ENCODE results near the gene S100A14.
"Not testable (repeated sequence)": the region's sequence is repeated elsewhere in the genome, so short reads cannot be mapped to it uniquely, and the experiment has no call there.

Gene S100A14

DNA sequence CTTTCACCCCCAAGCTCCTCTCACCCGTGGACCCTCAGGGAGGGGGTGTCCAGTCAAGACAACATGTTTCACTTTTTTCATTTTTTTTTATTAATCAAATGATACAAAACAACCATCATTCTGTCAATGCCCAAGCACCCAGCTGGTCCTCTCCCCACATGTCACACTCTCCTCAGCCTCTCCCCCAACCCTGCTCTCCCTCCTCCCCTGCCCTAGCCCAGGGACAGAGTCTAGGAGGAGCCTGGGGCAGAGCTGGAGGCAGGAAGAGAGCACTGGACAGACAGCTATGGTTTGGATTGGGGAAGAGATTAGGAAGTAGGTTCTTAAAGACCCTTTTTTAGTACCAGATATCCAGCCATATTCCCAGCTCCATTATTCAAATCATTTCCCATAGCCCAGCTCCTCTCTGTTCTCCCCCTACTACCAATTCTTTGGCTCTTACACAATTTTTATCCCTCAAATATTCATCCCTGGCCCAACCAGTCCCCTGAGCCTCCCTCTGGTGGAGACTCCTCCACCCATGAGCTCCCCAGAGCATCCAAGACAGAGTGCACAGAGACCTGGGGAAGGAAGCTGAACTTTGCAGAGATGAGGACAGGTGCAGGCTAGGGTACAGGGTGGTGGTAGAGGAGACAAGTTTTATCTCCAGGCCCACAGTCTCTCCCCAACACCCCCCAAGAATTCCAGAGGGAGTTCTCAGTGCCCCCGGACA is 1.8 kb downstream of the S100A14 start:
- FAIRE-seq, result no peak

GRCh38 chr1:153613406-153613805 is 2.7 kb downstream of the S100A14 start:
- FAIRE-seq, result no peak

DNA sequence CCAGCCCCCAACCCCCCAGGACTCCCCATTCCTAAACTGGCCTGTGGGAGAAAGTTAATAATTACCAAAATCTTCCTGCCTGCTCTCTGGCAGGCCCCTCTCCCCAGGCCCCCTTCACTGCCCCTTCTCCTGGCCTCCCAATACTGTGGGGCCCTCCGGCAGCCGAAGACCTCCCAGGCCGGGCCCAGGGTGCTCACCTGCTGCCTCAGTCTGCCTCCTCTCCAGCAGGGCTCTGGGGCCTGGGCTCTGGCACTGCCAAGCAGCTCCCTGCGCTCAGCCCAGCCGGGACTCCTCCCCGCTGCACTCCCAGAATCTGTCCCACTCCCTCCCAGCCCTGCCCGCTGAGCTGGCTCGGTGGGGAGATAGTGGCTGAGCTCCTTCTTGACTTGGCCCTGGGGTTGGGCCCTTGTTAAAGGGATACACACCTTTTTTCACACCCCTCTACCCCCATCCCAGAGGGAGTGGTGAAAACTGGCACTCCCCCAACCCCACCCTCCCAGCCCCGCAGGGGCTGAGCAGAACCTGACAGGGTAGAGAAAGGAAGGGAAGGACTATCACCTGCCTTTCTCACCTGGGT is 3.3 kb downstream of the S100A14 start, which contains the start of gene S100A16:
Gene S100A16 (minus strand): TSS at position 383 of the 577 bp plus-strand sequence. CDS start 4,986 bp downstream, outside the sequence.
- FAIRE-seq, result no peak

GRCh38 chr1:153612111-153612754 is 3.9 kb downstream of the S100A14 start:
- no peak for FAIRE-seq

- FAIRE-seq, result no peak
Measured at GRCh38 chr1:153611356-153611755, 4.8 kb downstream of the S100A14 start.

DNA sequence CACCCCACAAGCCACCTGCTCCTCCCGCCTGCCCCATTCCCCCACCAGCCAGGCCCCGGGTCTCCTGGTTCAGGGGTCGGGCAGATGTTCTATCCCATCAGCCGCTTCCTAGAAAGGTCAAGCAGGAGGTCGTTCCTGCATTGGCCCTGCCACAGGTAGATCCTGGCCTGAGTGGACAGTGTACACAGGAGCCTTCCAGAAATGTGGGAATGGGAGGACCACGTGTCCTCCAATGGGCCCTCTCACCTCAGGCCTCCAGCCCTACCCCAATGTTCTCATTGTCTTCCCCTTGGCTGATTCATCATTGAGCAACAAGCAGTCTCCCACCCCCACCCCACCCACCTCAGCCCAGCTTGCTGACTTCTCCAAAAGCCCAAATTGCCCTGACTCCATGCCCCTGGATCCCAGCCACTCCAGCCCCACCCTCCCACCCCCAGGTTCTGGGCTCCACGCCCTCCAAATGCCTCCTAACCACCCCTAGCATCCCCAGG is 5.3 kb downstream of the S100A14 start:
- FAIRE-seq, result no peak

DNA sequence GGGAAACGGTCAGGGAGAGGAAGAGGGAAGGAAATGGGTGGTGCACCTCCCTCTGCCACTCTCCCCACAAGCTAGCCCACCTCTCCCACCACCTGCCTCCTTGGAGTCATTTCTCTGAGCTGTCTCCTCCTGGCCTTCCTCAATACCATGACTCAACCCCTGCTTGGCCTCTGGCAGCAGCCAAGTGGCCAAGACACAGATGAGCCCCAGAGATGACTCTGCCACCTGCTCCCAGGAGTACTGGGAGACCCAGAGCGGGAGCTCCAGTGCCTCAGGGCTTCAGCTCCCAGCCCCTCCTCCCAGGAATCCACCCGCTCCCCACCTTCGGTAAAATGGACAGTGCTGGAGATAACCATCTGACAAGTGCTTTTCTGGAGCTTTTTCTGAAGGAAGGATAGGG is 5.8 kb downstream of the S100A14 start:
- no peak for FAIRE-seq

- no peak for FAIRE-seq
Measured at GRCh38 chr1:153609585-153609907, 6.6 kb downstream of the S100A14 start.

DNA sequence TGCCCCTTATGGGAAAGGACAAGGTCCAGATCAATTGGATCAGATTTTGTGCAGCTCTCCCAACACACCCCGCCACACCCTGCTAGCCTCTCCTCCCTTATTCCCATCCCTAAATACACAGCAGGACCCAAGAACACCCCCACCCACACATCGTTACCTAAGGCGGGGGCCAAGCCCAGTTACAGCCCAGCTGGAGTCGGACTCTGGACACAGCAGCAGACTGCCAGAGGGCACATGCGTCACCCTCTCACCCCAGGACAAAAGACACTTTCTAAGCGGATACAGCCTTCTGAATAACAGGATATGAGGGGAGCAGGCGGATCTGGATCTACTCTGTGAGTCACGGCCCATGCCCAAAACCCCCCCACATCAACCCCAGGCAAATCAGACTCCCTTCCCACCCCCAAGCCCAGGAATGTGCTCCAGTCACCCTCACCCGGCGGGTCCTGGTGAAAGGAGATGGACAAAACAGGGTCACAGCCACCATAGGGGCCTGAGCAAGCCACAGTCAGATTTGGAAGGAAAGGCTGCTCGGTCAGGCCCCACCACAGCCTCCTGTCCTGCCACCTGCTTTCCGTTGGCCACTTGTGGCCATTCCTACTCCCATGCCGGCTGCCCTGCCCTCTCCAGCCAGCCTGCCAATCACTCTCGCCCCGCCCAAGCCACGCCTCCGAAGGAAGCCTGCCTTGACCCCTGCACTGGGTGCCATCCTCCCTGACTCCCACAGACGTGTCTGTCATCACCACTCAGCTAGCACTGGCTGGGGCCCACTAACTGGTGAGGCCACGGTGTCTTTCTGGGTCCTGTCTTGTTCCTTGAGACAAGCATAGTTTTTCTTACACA is 7.2 kb downstream of the S100A14 start:
- FAIRE-seq, result no peak

DNA sequence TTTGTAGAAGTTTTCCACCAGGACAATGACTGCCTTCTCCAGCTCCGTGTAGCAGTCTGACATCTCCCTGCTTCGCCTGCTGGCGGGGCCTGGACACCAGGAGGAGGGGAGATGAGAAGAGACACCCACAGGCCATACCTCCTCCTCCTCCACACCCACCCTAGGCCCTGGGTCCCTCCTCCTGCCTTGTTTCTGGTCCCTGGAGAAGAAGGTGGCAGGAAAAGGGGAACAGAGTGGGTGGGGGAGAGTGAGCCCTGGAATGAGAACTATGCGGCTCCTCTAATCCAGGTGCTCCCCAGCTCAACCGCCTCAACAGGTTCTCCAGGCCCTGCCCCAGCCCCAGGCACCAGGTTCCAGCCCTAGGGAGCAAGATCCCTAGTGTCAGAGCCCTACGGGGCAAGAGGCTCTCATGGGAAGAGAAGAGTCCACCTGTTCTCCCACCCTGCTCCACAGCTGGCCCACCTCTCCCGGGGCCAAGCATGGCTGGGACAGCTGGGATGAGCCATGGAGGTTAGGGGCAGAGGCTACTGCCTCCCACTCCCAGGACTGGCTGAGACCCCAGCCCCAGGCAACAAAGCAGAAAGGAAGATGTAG is 7.9 kb downstream of the S100A14 start:
- FAIRE-seq, result no peak

- no peak for FAIRE-seq
Measured at GRCh38 chr1:153607381-153607780, 8.7 kb downstream of the S100A14 start.

DNA sequence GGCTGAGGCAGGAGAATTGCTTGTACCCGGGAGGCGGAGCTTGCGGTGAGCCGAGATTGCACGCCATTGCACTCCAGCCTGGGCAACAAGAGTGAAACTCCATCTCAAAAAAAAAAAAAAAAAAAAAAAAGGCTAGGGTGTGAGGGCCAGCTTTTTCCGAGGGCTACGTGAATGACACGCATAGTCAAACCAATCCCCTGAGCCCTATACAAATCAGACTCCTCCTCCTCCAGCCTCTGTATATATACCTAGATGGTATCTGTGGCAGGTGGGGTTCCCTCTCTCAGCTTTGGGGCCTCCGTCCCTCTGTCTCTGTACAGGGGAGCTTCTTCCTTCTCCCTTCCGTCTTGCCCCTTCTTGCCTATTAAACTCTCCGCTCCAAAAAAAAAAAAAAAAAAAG is 9.9 kb downstream of the S100A14 start:
- FAIRE-seq, result no peak

DNA sequence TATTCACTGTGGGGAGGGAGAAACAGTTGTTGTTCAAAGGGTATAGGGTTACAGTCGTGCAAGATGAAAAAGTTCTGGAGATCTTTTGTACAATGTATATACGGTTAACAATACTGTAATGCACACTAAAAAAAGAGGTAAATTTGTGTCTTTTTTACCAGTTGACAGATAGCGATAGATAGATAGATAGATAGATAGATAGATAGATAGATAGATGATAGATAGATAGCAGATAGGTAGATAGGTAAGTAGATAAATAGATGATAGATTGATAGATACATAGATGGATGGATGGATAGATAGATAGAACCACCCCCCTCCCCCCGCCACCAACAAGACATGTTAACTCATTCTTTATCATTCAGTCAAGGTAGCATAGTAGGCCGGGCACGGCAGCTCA is 13.4 kb downstream of the S100A14 start:
- FAIRE-seq, result no peak

DNA sequence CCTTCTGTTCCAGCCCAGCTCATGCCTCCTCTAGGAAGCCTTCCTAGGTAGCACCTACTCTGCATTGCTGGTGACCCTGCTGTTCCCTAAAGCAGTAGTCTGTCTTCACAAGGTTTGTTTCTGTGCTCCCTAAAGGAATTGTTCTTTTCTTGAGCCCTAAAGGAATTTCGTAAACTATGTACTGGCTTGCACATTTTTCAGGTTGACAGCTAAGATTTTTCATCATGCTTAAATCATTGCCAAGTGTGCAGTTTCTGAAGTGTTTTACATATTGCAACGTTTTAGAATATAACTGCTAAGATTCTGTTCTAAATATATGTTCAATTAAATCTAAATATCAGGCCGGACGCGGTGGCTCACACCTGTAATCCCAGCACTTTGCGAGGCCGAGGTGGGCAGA is 16.3 kb downstream of the S100A14 start:
- no peak for FAIRE-seq

DNA sequence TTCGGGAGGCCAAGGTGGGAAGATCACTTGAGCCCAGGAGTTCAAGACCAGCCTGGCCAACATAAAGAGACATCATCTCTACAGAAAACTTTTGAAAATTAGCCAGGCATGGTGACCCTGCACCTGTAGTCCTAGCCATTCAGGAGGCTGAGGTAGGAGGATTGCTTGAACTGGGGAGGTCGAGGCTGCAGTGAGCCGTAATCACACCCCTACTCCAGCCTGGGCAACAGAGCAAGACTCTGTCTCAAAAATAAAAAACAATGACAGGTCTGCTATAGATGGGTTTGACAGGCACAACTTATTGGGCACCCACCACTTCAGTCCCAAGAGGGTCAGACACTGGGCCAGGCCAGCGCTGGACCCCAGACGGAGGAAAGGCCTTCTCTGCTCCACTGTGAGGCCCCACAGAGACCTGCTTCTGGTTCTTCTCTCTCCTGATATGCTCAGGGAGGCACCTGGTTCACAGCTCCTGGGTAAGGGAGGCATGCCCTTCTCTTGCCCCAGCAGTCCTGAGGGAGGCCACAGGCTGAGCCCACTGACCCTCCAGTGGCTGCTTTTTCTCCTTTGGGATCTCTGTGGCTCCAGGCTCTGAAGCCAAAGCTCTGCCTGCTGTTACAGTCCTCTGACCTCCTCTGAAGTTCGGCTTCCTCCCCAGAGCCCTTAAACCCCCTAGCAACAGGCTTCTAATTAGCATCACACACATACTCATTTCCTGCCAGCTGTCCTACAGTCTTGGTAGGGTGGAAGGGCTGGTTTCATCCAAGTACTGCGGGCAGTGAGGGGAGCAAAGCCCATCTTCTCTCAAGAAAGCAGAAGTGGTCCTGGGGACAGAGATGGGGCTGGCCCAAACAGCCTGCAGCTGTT is 17.6 kb downstream of the S100A14 start:
- no peak for FAIRE-seq

GRCh38 chr1:153597206-153597605 is 18.9 kb downstream of the S100A14 start:
- no peak for FAIRE-seq

DNA sequence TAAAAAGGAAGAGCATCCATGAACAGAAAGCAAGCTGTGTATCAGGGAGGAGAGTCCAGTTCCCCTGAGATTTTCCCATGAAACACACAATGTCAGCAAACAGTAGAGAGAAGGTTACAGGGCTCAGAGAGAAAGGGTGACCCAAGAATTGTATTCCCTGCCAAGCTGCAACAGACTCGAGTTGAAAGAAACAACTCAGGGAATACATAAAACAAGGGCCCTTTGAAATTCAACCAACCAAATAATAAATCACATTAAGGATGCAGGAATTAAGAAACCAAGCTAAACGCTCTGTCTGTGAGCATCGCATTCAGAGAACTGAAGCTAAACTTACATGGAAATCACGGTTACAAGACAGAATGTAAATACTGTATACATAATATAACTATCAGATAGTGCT is 23.4 kb downstream of the S100A14 start:
- FAIRE-seq, result peak; percentile 91

DNA sequence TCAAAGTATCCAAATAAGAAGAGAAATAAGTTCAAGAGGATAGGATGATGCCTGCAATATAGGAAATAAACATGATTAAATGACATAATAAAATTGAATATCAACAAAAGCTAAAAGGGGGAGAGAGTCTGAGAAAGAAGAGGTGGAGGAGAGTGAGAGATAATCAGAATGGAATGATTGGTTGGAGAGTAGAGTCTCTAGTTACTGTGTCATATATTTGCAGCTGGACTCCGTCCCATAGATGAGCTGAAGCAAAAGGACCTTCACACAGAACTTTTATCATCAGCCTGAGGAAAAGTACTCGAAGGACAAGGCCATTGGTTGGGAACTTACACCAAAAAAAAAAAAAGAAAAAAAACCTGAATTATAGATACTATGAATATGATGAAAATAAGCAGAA is 27.6 kb downstream of the S100A14 start:
- peak; percentile 82 for FAIRE-seq

DNA sequence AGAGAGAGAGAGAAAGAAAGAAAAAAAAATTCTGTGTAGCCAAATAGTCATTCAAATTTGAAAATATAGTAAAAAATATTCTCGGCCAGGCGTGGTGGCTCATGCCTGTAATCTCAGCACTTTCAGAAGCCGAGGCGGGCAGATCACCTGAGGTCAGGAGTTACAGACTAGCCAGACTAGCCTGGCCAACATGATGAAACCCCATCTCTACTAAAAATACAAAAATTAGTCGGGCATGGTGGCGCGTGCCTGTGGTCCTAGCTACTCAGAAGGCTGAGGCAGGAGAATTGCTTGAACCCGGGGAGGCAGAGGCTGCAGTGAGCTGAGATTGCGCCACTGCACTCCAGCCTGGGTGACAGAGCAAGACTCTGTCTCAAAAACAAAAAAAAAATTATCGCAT is 28.1 kb downstream of the S100A14 start:
- FAIRE-seq, result not testable (repeated sequence)

DNA sequence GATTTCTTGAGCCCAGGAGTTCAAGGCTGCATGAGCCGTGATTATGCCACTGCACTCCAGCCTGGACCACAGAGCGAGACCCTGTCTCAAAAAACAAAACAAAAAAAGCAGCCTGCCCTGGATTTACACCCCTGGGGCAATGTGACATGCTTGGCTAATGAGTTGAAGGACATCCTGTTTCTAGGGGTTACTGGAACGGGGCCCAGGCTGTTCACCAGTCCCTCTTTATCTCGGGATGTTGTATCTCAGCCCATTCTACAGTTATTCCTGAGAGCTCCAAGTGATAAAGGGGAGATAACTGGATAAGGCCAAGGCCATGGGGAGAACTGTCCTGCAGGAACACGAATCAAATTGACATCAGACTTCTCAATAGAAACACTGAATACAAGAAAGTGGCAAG is 28.8 kb downstream of the S100A14 start:
- FAIRE-seq, result no peak

DNA sequence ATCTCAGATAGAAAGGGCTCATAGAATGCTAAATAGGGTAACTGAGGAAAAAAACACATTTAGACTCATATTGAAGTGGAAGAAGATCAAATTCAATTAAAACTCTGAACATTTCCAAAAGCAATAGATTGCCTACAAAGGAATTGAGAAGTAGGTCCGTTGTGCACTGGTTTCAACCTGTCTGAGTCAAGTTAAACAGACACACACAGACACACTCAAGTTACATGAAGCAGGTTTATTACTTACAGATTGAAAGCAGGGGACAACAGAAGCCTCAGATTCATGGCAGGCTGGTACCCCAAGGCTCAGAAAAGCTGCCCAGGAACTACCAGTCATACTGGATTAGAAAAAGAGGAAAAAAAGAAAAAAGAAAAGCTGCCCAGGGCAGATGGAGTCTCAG is 29.8 kb downstream of the S100A14 start:
- no peak for FAIRE-seq

GRCh38 chr1:153585006-153585405 is 31.1 kb downstream of the S100A14 start:
- no peak for FAIRE-seq
